Measurements from ENCODE around the gene ALDH8A1. TPM values are rescaled to one million over a fixed set of nuclear protein-coding genes. Genes with fewer than 3 reads are reported as not detected.

The ALDH8A1 gene
- total RNA-seq, 1 donor from 2014 or later = 1.2 TPM

DNA sequence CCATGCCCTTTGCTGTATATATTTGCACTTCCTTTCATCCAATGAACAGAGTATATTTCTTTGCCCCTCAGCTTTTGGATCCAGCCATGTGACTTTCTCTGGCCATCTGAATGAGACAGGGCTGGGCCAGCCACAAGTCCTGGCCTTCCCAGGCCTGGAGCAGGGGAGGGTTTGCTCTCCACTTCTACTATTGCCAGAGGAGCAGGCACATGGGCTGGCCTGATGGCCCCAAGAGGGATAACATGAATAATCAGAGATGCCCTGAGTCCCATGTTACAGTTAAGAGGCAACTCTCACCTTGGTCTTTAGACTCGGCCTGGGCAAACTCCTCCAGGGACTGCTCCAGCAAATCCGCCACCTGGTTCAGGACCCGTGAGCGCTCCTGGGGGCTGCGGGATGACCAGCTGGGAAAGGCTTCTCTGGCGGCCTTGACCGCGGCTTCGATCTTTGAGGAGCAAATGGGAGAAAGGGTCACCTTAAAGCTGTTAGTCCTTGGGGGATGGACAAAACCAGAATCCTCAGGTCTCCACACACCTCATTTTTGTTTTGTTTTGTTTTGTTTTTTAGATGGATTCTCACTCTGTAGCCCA lies 6.3 kb downstream of the ALDH8A1 start:
- TF ChIP-seq, protein P1, sequence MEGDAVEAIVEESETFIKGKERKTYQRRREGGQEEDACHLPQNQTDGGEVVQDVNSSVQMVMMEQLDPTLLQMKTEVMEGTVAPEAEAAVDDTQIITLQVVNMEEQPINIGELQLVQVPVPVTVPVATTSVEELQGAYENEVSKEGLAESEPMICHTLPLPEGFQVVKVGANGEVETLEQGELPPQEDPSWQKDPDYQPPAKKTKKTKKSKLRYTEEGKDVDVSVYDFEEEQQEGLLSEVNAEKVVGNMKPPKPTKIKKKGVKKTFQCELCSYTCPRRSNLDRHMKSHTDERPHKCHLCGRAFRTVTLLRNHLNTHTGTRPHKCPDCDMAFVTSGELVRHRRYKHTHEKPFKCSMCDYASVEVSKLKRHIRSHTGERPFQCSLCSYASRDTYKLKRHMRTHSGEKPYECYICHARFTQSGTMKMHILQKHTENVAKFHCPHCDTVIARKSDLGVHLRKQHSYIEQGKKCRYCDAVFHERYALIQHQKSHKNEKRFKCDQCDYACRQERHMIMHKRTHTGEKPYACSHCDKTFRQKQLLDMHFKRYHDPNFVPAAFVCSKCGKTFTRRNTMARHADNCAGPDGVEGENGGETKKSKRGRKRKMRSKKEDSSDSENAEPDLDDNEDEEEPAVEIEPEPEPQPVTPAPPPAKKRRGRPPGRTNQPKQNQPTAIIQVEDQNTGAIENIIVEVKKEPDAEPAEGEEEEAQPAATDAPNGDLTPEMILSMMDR (IDR thresholded peaks at IDR 0.05) = no peak
- intact Hi-C loops (cut with DNase I) = loop anchor here (5.0 kb wide), 1 partner anchor 786 kb away; no protein-coding TSS in a partner anchor
- ATAC-seq (no peak), DNase-seq (no peak)
- Histone ChIP-seq H3K9me3 (no peaks in the 10 kb centered on the region), H3K4me1 (no peaks in the 10 kb centered on the region), H3K4me3 (no peak overlapping the region), H3K27me3 (no peaks in the 10 kb centered on the region), H3K27ac (no peak overlapping the region), H3K36me3 (no peaks in the 10 kb centered on the region)

DNA sequence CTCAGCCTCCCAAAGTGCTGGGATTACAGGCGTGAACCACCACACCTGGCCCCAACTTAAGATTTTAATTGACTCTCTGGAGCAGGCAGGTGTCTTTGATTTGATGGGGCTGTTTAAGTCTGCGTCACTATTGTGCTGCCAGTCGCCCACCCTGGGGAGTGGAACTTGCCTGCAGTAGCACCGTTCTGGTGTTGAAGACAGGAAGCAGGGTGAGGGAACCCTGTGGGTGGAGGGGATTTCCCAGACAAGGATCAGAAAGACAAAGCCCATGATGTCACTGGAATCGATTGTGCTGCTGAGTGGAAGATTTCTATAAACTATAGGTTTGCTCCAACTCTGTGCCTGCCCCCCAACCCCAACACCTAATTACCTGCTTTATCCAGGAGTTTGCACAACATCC lies 11.0 kb downstream of the ALDH8A1 start:
- no peaks in the 10 kb centered on the region for H3K36me3 ChIP-seq
- no peak for ATAC-seq
- TF ChIP-seq, protein P1 (IDR thresholded peaks at IDR 0.05) = no peak
- H3K27ac ChIP-seq = no peak overlapping the region
- H3K4me3 ChIP-seq = no peak overlapping the region
- H3K27me3 ChIP-seq = no peaks in the 10 kb centered on the region
- DNase-seq = no peak
- H3K4me1 ChIP-seq = no peaks in the 10 kb centered on the region
- no peaks in the 10 kb centered on the region for H3K9me3 ChIP-seq
- intact Hi-C loops (cut with DNase I) = no loop called here

DNA sequence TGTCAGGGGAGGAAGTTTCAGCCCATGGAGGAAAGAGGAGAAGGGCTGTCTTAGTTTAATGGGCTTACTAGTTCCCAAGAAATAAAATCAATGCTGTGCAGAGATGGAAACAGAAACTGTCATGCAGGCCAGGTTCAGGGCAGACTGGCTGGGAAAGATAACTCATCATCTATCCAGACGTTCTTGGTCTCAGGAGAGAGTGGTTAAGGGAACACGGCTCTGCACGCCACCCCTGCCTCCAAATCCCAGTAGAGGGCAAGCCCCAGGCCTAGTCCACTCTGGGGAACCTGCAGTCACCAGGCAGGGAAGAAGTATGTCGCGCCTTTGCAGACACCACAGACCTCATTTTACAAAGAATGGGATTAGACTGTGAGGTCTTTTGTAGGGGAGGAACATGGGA lies 12.5 kb downstream of the ALDH8A1 start:
- no peak for DNase-seq
- intact Hi-C loops (cut with DNase I) = no loop called here
- Histone ChIP-seq H3K9me3 (no peaks in the 10 kb centered on the region), H3K4me3 (no peak overlapping the region), H3K27ac (no peak overlapping the region), H3K36me3 (no peaks in the 10 kb centered on the region), H3K4me1 (no peaks in the 10 kb centered on the region), H3K27me3 (no peaks in the 10 kb centered on the region)
- ATAC-seq = no peak
- TF ChIP-seq, protein P1 (IDR thresholded peaks at IDR 0.05) = no peak

DNA sequence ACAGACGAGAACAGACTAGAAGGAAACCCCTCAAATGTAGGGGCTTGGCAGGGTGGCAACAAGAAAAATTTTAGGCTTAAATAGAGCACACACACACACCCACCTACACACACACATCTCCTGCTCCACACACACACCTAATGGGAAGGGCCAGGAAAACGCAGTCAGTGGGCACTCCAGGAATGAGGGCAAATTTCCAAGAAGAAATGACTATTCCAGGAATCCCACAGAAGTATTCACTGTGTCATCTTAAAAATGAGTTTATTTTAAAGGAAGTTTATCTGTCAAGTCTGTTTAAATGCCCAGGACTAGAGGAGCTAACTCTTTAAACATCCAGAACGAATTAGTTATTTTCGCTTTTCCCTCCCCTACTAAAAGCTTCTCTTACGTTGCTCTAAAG lies 13.0 kb downstream of the ALDH8A1 start:
- Histone ChIP-seq H3K9me3 (no peaks in the 10 kb centered on the region), H3K36me3 (no peaks in the 10 kb centered on the region), H3K4me3 (no peak overlapping the region), H3K27me3 (no peaks in the 10 kb centered on the region), H3K4me1 (no peaks in the 10 kb centered on the region), H3K27ac (no peak overlapping the region)
- TF ChIP-seq, protein P1 (IDR thresholded peaks at IDR 0.05) = no peak
- intact Hi-C loops (cut with DNase I) = no loop called here
- DNase-seq = no peak
- ATAC-seq = no peak

DNA sequence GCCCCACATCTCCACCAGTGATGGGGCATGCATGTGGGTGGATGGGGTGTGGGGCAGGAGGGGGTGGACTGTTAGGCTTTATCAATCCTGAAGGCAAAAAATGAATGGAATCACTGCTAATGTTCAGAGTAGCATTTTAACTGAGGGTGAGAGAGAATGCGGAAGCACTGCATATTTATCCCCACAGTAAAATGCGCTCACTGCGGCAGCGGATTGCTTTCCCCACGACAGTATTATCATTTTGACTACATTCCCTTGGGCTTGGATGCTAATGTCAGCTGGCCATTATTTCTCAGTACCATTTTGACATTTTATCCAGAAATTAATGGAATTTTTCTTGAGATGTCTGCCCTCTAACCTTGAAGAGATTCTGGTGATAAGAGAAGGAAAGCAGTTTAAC lies 13.4 kb downstream of the ALDH8A1 start:
- TF ChIP-seq, protein P1 (IDR thresholded peaks at IDR 0.05) = no peak
- Histone ChIP-seq H3K36me3 (no peaks in the 10 kb centered on the region), H3K9me3 (no peaks in the 10 kb centered on the region), H3K4me1 (no peaks in the 10 kb centered on the region), H3K27ac (no peak overlapping the region), H3K4me3 (no peak overlapping the region), H3K27me3 (no peaks in the 10 kb centered on the region)
- ATAC-seq (no peak), DNase-seq (no peak)
- intact Hi-C loops (cut with DNase I) = no loop called here
